ENCODE results near the gene IYD.

IYD gene

GRCh38 chr6:150426198-150426597 is 57.4 kb downstream of the IYD start:
- TF ChIP-seq ZFX (IDR thresholded peaks at IDR 0.05; ENCODE audit: borderline replicate concordance) (no peak), CTCF (IDR thresholded peaks at IDR 0.05) (no peak)

GRCh38 chr6:150427037-150427602 is 58.3 kb downstream of the IYD start:
- TF ChIP-seq CTCF (IDR thresholded peaks at IDR 0.05) (no peak), ZFX (IDR thresholded peaks at IDR 0.05; ENCODE audit: borderline replicate concordance) (no peak)
- no peak overlapping the region for H3K27ac ChIP-seq

More at GRCh38 chr6:150426198-150426597, 57.4 kb downstream of the IYD start:
- no peak overlapping the region for H3K27ac ChIP-seq

GRCh38 chr6:150427843-150428242 is 59.0 kb downstream of the IYD start:
- no peak for TF ChIP-seq ZFX (IDR thresholded peaks at IDR 0.05; ENCODE audit: borderline replicate concordance)
- TF ChIP-seq CTCF (IDR thresholded peaks at IDR 0.05): no peak

GRCh38 chr6:150430815-150431214 is 62.0 kb downstream of the IYD start:
- H3K27ac ChIP-seq: no peak overlapping the region
- TF ChIP-seq ZFX (IDR thresholded peaks at IDR 0.05; ENCODE audit: borderline replicate concordance) (no peak), CTCF (IDR thresholded peaks at IDR 0.05) (no peak)

More at GRCh38 chr6:150427843-150428242, 59.0 kb downstream of the IYD start:
- H3K27ac ChIP-seq: no peak overlapping the region

GRCh38 chr6:150435360-150435759 is 66.5 kb downstream of the IYD start:
- no peak overlapping the region for H3K27ac ChIP-seq
- TF ChIP-seq CTCF (IDR thresholded peaks at IDR 0.05) (no peak), ZFX (IDR thresholded peaks at IDR 0.05; ENCODE audit: borderline replicate concordance) (no peak)

- H3K27ac ChIP-seq: no peak overlapping the region
- TF ChIP-seq ZFX (IDR thresholded peaks at IDR 0.05; ENCODE audit: borderline replicate concordance): no peak
- no peak for TF ChIP-seq CTCF (IDR thresholded peaks at IDR 0.05)
Observed at GRCh38 chr6:150435832-150436231, 67.0 kb downstream of the IYD start.

- no peak overlapping the region for H3K27ac ChIP-seq
- TF ChIP-seq ZFX (IDR thresholded peaks at IDR 0.05; ENCODE audit: borderline replicate concordance) (no peak), CTCF (IDR thresholded peaks at IDR 0.05) (no peak)
Observed at GRCh38 chr6:150439373-150439772, 70.6 kb downstream of the IYD start.
